GM12873 (cell line): Measurements from ENCODE around the gene OR2G2.

Experiments
- TF ChIP-seq, protein P1 (sequence below): IDR thresholded peaks from 2 replicates; pipeline ENCODE4 v1.5.1; 2012; ENCODE audit warnings: low read depth, mild to moderate bottlenecking, moderate library complexity, low read length, control low read depth; ENCODE audit not compliant: insufficient read depth; ENCODE audit errors: missing control alignments

The OR2G2 gene

DNA sequence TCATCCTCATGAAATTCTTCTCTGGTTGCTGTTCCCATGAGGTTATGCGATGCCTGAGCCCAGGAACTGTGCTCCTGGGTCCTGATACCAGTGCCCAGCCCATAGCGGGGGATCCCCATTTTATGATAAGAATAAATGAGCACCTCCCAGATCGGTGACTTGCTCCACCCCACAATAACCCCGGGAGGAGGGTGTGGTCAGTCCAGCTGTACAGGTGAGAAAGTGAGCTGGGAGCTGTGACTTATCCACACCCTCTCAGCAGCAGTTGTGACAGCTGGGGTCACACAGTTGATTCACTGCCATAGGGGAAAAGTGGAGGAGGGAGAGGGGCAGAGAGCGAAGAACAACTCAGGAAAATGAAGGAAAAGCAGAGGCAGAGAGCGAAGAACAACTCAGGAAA, 50.6 kb downstream of the OR2G2 start:
- TF ChIP-seq, protein P1, sequence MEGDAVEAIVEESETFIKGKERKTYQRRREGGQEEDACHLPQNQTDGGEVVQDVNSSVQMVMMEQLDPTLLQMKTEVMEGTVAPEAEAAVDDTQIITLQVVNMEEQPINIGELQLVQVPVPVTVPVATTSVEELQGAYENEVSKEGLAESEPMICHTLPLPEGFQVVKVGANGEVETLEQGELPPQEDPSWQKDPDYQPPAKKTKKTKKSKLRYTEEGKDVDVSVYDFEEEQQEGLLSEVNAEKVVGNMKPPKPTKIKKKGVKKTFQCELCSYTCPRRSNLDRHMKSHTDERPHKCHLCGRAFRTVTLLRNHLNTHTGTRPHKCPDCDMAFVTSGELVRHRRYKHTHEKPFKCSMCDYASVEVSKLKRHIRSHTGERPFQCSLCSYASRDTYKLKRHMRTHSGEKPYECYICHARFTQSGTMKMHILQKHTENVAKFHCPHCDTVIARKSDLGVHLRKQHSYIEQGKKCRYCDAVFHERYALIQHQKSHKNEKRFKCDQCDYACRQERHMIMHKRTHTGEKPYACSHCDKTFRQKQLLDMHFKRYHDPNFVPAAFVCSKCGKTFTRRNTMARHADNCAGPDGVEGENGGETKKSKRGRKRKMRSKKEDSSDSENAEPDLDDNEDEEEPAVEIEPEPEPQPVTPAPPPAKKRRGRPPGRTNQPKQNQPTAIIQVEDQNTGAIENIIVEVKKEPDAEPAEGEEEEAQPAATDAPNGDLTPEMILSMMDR: no peak
